Neural progenitor cell (in vitro differentiated cells): ENCODE measurements around the gene KCNAB1.

ENCODE experiments used
- CTCF ChIP-seq: fragments of 200-600 bp; sonication (generic); IDR thresholded peaks from 2 replicates; pipeline ENCODE4 v1.5.1; 2017; ENCODE audit warnings: antibody characterized with exemption, mild to moderate bottlenecking
- EZH2 ChIP-seq: fragments of 200-600 bp; sonication (generic); IDR thresholded peaks from 2 replicates; pipeline ENCODE4 v1.6.1; 2017; ENCODE audit warnings: antibody characterized with exemption, mild to moderate bottlenecking, moderate library complexity
- EZH2phosphoT487 ChIP-seq: fragments of 200-600 bp; sonication (generic); IDR thresholded peaks from 2 replicates; pipeline ENCODE4 v1.6.1; 2017; ENCODE audit warnings: antibody characterized with exemption

- no peak for TF ChIP-seq CTCF
- no peak for TF ChIP-seq EZH2
- TF ChIP-seq EZH2phosphoT487, result no peak
These were observed 283.8 kb downstream of the KCNAB1 start for GRCh38 chr3:156404217-156404616.
